Measurements from ENCODE around the gene EFCAB14.

GRCh38 chr1:46653405-46653958, 65.4 kb downstream of the EFCAB14 start:
- no peak for TF ChIP-seq CTCF (conservative IDR thresholded peaks at IDR 0.05)
- no peak for TF ChIP-seq ZFX (IDR thresholded peaks at IDR 0.05)
